Thymus (tissue), 2 donors: ENCODE measurements around the gene BCLAF1. TPM values are rescaled to one million over a fixed set of nuclear protein-coding genes. Genes with fewer than 3 reads are reported as not detected.

Experiments
- polyA plus RNA-seq: library from polyadenylated mRNA; stranded (reverse); fragments of 200-250 nt; gene quantifications from one replicate; pipeline ENCODE4 v1.2.3, GENCODE V29; 2013
- total RNA-seq: library from RNA; stranded (reverse); fragments of 120-200 nt; gene quantifications from one replicate; pipeline ENCODE4 v1.2.4, GENCODE V29; 2013
- donor health status: healthy.

The BCLAF1 gene
- total and polyA plus RNA-seq, 2 donors: 44.6 to 147 TPM

Other genes with a start within 250 kb of the BCLAF1 start
- gene MTFR2, start 39.5 kb downstream of the BCLAF1 start, total RNA-seq: 2.5 TPM
- 4.4 TPM for gene MTFR2, start 39.5 kb downstream of the BCLAF1 start, polyA plus RNA-seq